ENCODE measurements around the gene POLR3B. TPM values are rescaled to one million over a fixed set of nuclear protein-coding genes. Genes with fewer than 3 reads are reported as not detected.

The POLR3B gene
- polyA plus RNA-seq, 1 donor (not counting 4 experiments of a cell fraction or from before 2014, with no cell fraction given), result 13.9 TPM

DNA sequence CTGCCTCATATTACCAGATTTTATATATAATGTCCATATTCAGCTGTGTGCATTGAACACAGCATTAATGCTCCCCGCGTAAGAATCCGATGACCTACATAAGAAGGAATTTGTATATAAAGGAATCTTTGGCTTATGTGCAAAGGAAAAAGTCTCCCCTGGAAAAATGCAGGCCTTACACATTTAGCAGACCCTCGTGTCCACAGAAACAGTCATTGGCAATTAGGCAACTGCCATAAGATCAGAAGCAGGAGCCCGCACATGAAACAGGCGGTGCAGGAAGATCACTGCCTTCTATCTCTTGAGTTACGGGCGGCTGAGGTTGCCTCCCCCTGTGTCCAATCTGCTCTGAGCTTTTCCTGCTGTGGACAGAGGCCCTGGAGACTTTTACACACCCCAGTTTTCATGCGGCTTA is 162.1 kb downstream of the POLR3B start:
- no peak overlapping the region for H3K4me3 ChIP-seq (ENCODE audit: control insufficient read depth in 2 of 3, extremely low read depth in 1 of 3, insufficient read depth in 2 of 3, low read depth in 1 of 3, low read length in 3 of 3)
- H3K79me2 ChIP-seq (ENCODE audit: control insufficient read depth, insufficient read depth, low read length), result no peaks in the 10 kb centered on the region
- no peaks in the 10 kb centered on the region for H3K9me1 ChIP-seq (ENCODE audit: control insufficient read depth, extremely low read depth, insufficient read depth, low read length)
- no peaks in the 10 kb centered on the region for H3K4me1 ChIP-seq (ENCODE audit: control insufficient read depth, extremely low read depth, insufficient read depth, low read length)
- H3K36me3 ChIP-seq (ENCODE audit: control insufficient read depth in 2 of 2, extremely low read depth in 1 of 2, insufficient read depth in 2 of 2, low read length in 2 of 2), result no peaks in the 10 kb centered on the region
- H3K9ac ChIP-seq (ENCODE audit: control insufficient read depth, extremely low read depth, insufficient read depth, low read length), result no peak overlapping the region
- no peaks in the 10 kb centered on the region for H4K20me1 ChIP-seq (ENCODE audit: control insufficient read depth, extremely low read depth, insufficient read depth, low read length)
- H2AFZ ChIP-seq (ENCODE audit: control insufficient read depth, low read length), result no peak overlapping the region
- no peak overlapping the region for H3K4me2 ChIP-seq (ENCODE audit: control insufficient read depth, extremely low read depth, insufficient read depth, low read depth, low read length)
- H3K27me3 ChIP-seq (ENCODE audit: control insufficient read depth, extremely low read depth, insufficient read depth, low read length), result no peaks in the 10 kb centered on the region
- no peak for TF ChIP-seq EZH2 (IDR thresholded peaks at IDR 0.05; ENCODE audit: low read length)
- TF ChIP-seq, protein P1, sequence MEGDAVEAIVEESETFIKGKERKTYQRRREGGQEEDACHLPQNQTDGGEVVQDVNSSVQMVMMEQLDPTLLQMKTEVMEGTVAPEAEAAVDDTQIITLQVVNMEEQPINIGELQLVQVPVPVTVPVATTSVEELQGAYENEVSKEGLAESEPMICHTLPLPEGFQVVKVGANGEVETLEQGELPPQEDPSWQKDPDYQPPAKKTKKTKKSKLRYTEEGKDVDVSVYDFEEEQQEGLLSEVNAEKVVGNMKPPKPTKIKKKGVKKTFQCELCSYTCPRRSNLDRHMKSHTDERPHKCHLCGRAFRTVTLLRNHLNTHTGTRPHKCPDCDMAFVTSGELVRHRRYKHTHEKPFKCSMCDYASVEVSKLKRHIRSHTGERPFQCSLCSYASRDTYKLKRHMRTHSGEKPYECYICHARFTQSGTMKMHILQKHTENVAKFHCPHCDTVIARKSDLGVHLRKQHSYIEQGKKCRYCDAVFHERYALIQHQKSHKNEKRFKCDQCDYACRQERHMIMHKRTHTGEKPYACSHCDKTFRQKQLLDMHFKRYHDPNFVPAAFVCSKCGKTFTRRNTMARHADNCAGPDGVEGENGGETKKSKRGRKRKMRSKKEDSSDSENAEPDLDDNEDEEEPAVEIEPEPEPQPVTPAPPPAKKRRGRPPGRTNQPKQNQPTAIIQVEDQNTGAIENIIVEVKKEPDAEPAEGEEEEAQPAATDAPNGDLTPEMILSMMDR (optimal IDR thresholded peaks at IDR 0.05 in 1 of 3, IDR thresholded peaks at IDR 0.05 in 1 of 3, conservative IDR thresholded peaks at IDR 0.05 in 1 of 3; ENCODE audit: extremely low read depth in 1 of 3, insufficient read depth in 2 of 3, low read length in 3 of 3), result no peak
- dilution Hi-C loops (cut with MboI; ENCODE audit: extremely low pct_ligation_motif_present, low sequenced_read_pairs), result no loop called here
- no peak for DNase-seq (ENCODE audit: low read depth, low spot score)
- FAIRE-seq, result no peak
- no peaks in the 10 kb centered on the region for H3K9me3 ChIP-seq (ENCODE audit: control insufficient read depth, low read depth, low read length)
- no peak overlapping the region for H3K27ac ChIP-seq (ENCODE audit: control insufficient read depth, insufficient read depth, low read length)

DNA sequence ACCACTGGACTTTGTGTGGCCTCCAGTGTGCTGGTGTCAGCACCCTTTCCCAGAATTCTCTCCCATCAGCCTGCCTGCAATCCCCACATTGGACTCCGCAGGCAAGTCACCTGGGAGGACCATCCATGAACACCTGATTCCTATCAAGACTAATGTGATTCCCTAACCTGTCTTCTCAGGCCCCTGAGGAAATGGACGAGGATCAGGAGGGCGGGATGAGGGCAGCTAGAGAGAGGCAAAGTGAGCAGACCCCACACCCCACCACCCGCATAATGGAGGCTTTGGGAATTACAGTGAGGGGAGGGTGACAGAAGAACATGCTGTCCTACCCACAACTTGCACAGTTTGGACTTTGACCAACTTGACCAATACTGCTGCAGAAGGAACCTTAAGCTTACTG is 164.4 kb downstream of the POLR3B start:
- no peaks in the 10 kb centered on the region for H3K9me1 ChIP-seq (ENCODE audit: control insufficient read depth, extremely low read depth, insufficient read depth, low read length)
- no peak overlapping the region for H3K27ac ChIP-seq (ENCODE audit: control insufficient read depth, insufficient read depth, low read length)
- H3K9ac ChIP-seq (ENCODE audit: control insufficient read depth, extremely low read depth, insufficient read depth, low read length), result no peak overlapping the region
- no peaks in the 10 kb centered on the region for H3K79me2 ChIP-seq (ENCODE audit: control insufficient read depth, insufficient read depth, low read length)
- H3K27me3 ChIP-seq (ENCODE audit: control insufficient read depth, extremely low read depth, insufficient read depth, low read length), result no peaks in the 10 kb centered on the region
- no peaks in the 10 kb centered on the region for H3K9me3 ChIP-seq (ENCODE audit: control insufficient read depth, low read depth, low read length)
- H3K36me3 ChIP-seq (ENCODE audit: control insufficient read depth in 2 of 2, extremely low read depth in 1 of 2, insufficient read depth in 2 of 2, low read length in 2 of 2), result no peaks in the 10 kb centered on the region
- H3K4me2 ChIP-seq (ENCODE audit: control insufficient read depth, extremely low read depth, insufficient read depth, low read depth, low read length), result no peak overlapping the region
- DNase-seq (ENCODE audit: low read depth, low spot score), result no peak
- no peaks in the 10 kb centered on the region for H4K20me1 ChIP-seq (ENCODE audit: control insufficient read depth, extremely low read depth, insufficient read depth, low read length)
- dilution Hi-C loops (cut with MboI; ENCODE audit: extremely low pct_ligation_motif_present, low sequenced_read_pairs), result no loop called here
- TF ChIP-seq EZH2 (IDR thresholded peaks at IDR 0.05; ENCODE audit: low read length), result no peak
- TF ChIP-seq, protein P1 (optimal IDR thresholded peaks at IDR 0.05 in 1 of 3, IDR thresholded peaks at IDR 0.05 in 1 of 3, conservative IDR thresholded peaks at IDR 0.05 in 1 of 3; ENCODE audit: extremely low read depth in 1 of 3, insufficient read depth in 2 of 3, low read length in 3 of 3), result no peak
- no peak for FAIRE-seq
- H3K4me1 ChIP-seq (ENCODE audit: control insufficient read depth, extremely low read depth, insufficient read depth, low read length), result no peaks in the 10 kb centered on the region
- no peak overlapping the region for H3K4me3 ChIP-seq (ENCODE audit: control insufficient read depth in 2 of 3, extremely low read depth in 1 of 3, insufficient read depth in 2 of 3, low read depth in 1 of 3, low read length in 3 of 3)
- no peak overlapping the region for H2AFZ ChIP-seq (ENCODE audit: control insufficient read depth, low read length)

All from keratinocyte (primary cell).